ENCODE results near the gene ZDHHC14.

The ZDHHC14 gene

DNA sequence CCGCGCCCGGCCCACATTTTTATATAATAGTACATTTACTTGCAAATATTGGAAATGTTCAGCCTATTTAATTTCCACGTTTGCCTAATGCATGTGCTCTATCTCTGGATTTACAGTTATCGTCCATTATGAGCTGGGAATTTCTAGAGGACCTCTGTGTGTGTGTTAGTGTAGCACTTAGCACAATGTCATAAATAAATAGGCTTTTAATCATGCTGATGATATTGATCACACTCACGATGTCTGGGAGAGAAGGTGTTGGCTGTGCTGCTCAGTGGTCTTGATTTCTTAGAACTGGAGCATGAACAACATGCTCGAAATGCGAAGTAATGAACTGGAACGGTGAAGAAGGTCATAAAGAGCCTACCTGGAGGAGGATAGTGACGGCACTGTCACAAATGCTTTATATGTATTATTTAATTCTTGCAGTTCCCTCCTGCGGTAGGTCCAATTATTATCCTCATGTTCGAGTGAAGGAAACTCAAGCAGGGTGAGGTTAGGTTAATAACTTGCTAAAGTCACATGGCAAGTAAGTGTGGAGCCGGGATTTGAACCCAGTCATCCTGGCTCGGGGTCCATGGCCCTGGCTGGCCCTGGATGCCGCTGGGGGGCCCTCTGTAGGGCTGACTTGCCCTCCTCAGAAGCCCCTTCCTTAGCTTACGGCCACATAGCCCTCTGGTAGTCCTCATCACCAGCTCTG is 130.8 kb downstream of the ZDHHC14 start:
- no peaks in the 10 kb centered on the region for H3K27me3 ChIP-seq (ENCODE audit: control insufficient read depth, low read length)
- no peak overlapping the region for H3K4me2 ChIP-seq (ENCODE audit: low read length)
- H3K9me3 ChIP-seq (ENCODE audit: control insufficient read depth, insufficient read depth, low read length), result no peaks in the 10 kb centered on the region
- 0 out of 2 replicates have a peak, but pooled peaks cover 2% of the 10 kb centered on the region for H3F3A ChIP-seq (ENCODE audit: control insufficient read depth, insufficient read depth)
- H3K27ac ChIP-seq (ENCODE audit: low read depth, low read length), result no peak overlapping the region
- no peak overlapping the region for H3K4me3 ChIP-seq (ENCODE audit: low read length)
- peaks cover 18% of the 10 kb centered on the region for H3K4me1 ChIP-seq (ENCODE audit: control insufficient read depth, low read length)
- no peaks in the 10 kb centered on the region for H3K9me2 ChIP-seq (replicated peaks; ENCODE audit: control insufficient read depth, low read length)
- H3K79me2 ChIP-seq (ENCODE audit: control insufficient read depth, low read length), result no peaks in the 10 kb centered on the region
- TF ChIP-seq EZH2phosphoT487 (IDR thresholded peaks at IDR 0.05; ENCODE audit: borderline replicate concordance, low read length), result no peak
- no peaks in the 10 kb centered on the region for H4K20me1 ChIP-seq (ENCODE audit: control insufficient read depth, insufficient read depth, low read depth, low read length)
- no peaks in the 10 kb centered on the region for H3K36me3 ChIP-seq (ENCODE audit: control insufficient read depth, low read length)

DNA sequence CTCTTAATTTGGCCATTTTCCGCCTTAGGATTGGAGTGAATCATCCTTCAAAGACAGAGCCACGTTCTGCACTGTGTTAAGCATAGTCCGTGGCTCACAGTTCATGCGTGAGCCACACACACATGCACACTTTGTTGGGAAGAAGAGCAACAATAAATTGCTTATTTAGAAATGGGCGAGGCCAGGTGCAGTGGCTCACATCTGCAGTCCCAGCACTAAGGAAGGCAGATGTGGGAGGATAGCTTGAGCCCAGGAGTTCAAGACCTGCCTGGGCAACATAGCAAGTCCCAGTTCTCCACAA is 131.3 kb downstream of the ZDHHC14 start:
- Histone ChIP-seq H3K79me2 (ENCODE audit: control insufficient read depth, low read length) (no peaks in the 10 kb centered on the region), H3K36me3 (ENCODE audit: control insufficient read depth, low read length) (no peaks in the 10 kb centered on the region), H3K4me2 (ENCODE audit: low read length) (no peak overlapping the region), H3K4me3 (ENCODE audit: low read length) (no peak overlapping the region), H3K9me2 (replicated peaks; ENCODE audit: control insufficient read depth, low read length) (no peaks in the 10 kb centered on the region), H3K9me3 (ENCODE audit: control insufficient read depth, insufficient read depth, low read length) (no peaks in the 10 kb centered on the region), H3K27ac (ENCODE audit: low read depth, low read length) (no peak overlapping the region), H3K4me1 (ENCODE audit: control insufficient read depth, low read length) (peaks cover 18% of the 10 kb centered on the region), H3K27me3 (ENCODE audit: control insufficient read depth, low read length) (no peaks in the 10 kb centered on the region), H3F3A (ENCODE audit: control insufficient read depth, insufficient read depth) (0 out of 2 replicates have a peak, but pooled peaks cover 2% of the 10 kb centered on the region), H4K20me1 (ENCODE audit: control insufficient read depth, insufficient read depth, low read depth, low read length) (no peaks in the 10 kb centered on the region)
- TF ChIP-seq, protein P1, sequence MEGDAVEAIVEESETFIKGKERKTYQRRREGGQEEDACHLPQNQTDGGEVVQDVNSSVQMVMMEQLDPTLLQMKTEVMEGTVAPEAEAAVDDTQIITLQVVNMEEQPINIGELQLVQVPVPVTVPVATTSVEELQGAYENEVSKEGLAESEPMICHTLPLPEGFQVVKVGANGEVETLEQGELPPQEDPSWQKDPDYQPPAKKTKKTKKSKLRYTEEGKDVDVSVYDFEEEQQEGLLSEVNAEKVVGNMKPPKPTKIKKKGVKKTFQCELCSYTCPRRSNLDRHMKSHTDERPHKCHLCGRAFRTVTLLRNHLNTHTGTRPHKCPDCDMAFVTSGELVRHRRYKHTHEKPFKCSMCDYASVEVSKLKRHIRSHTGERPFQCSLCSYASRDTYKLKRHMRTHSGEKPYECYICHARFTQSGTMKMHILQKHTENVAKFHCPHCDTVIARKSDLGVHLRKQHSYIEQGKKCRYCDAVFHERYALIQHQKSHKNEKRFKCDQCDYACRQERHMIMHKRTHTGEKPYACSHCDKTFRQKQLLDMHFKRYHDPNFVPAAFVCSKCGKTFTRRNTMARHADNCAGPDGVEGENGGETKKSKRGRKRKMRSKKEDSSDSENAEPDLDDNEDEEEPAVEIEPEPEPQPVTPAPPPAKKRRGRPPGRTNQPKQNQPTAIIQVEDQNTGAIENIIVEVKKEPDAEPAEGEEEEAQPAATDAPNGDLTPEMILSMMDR (IDR thresholded peaks at IDR 0.05; ENCODE audit: low read depth, low read length, poor library complexity, severe bottlenecking), result no peak
- no peak for TF ChIP-seq EZH2phosphoT487 (IDR thresholded peaks at IDR 0.05; ENCODE audit: borderline replicate concordance, low read length)

DNA sequence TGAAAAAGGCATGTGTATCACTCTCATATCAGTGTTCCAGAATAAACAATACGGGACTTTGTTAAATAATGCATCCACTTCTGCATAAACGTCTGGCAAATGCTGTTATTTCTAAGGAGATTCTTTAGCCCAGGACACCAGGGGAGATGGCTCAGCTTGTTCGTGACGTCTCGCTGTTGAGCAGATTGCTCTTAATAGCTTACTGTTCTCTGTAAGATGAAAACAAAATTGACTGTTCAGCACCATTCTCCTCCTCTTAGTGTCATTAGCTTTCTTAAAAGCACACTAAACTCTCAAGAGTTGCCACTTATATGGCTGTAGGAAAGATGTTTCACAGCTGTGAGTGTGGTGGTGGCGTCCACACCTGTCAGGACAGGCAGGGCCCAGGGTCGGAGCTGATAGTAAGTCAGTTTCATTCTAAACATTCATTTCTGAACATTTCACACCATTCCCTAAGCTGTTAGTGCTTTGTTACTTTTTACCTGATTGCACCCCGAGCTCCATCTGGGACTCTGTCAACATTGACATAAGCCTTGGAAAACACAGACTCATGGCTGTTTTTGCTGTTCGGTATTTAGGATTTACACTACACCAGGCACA is 132.1 kb downstream of the ZDHHC14 start:
- no peak for TF ChIP-seq EZH2phosphoT487 (IDR thresholded peaks at IDR 0.05; ENCODE audit: borderline replicate concordance, low read length)
- TF ChIP-seq, protein P1 (IDR thresholded peaks at IDR 0.05; ENCODE audit: low read depth, low read length, poor library complexity, severe bottlenecking), result no peak
- H3K4me2 ChIP-seq (ENCODE audit: low read length), result no peak overlapping the region
- no peaks in the 10 kb centered on the region for H3K9me3 ChIP-seq (ENCODE audit: control insufficient read depth, insufficient read depth, low read length)
- no peak overlapping the region for H3K27ac ChIP-seq (ENCODE audit: low read depth, low read length)
- H3K4me1 ChIP-seq (ENCODE audit: control insufficient read depth, low read length), result peaks cover 18% of the 10 kb centered on the region
- H4K20me1 ChIP-seq (ENCODE audit: control insufficient read depth, insufficient read depth, low read depth, low read length), result no peaks in the 10 kb centered on the region
- H3F3A ChIP-seq (ENCODE audit: control insufficient read depth, insufficient read depth), result 0 out of 2 replicates have a peak, but pooled peaks cover 2% of the 10 kb centered on the region
- H3K9me2 ChIP-seq (replicated peaks; ENCODE audit: control insufficient read depth, low read length), result no peaks in the 10 kb centered on the region
- no peaks in the 10 kb centered on the region for H3K36me3 ChIP-seq (ENCODE audit: control insufficient read depth, low read length)
- no peak overlapping the region for H3K4me3 ChIP-seq (ENCODE audit: low read length)
- H3K27me3 ChIP-seq (ENCODE audit: control insufficient read depth, low read length), result no peaks in the 10 kb centered on the region
- H3K79me2 ChIP-seq (ENCODE audit: control insufficient read depth, low read length), result no peaks in the 10 kb centered on the region
